ENCODE data around the gene EPB41L3.

DNA sequence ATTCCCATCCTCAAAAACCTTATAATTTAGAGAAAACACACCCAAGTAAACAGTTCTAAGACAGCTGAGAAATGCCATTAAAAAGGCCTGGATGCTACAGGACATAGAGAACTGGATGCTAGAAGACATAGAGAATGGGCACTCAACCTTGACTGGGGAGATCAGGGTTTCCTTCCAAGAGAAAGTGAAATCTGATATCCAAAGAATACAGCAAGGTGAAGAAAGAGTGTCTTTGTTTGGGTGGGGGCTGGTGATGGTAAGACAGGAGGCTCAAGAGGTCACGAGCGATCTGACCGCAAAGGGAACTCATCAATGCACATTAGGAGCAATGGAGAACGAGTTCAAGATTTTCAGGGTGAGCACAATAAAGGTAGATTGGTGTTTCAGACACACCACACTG is 31.6 kb downstream of the EPB41L3 start:
- TF ChIP-seq, protein P1, sequence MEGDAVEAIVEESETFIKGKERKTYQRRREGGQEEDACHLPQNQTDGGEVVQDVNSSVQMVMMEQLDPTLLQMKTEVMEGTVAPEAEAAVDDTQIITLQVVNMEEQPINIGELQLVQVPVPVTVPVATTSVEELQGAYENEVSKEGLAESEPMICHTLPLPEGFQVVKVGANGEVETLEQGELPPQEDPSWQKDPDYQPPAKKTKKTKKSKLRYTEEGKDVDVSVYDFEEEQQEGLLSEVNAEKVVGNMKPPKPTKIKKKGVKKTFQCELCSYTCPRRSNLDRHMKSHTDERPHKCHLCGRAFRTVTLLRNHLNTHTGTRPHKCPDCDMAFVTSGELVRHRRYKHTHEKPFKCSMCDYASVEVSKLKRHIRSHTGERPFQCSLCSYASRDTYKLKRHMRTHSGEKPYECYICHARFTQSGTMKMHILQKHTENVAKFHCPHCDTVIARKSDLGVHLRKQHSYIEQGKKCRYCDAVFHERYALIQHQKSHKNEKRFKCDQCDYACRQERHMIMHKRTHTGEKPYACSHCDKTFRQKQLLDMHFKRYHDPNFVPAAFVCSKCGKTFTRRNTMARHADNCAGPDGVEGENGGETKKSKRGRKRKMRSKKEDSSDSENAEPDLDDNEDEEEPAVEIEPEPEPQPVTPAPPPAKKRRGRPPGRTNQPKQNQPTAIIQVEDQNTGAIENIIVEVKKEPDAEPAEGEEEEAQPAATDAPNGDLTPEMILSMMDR (IDR thresholded peaks at IDR 0.05): no peak
- no peak for TF ChIP-seq POLR2A (IDR thresholded peaks at IDR 0.05)
